HG03064 (cell line): Measurements from ENCODE around the gene LUZP2.

ENCODE experiments used
- ATAC-seq: cut with Tn5 transposase; IDR thresholded peaks from one replicate; pipeline ENCODE4 v1.9.1; 2021; ENCODE audit warnings: low read depth; ENCODE audit not compliant: unreplicated experiment

LUZP2 gene

GRCh38 chr11:24625975-24626374, 129.1 kb downstream of the LUZP2 start:
- ATAC-seq, result no peak

GRCh38 chr11:24628224-24628776, 131.4 kb downstream of the LUZP2 start:
- ATAC-seq, result no peak

- no peak for ATAC-seq
Observed at GRCh38 chr11:24634606-24635160, 137.8 kb downstream of the LUZP2 start.

GRCh38 chr11:24635588-24636290, 138.9 kb downstream of the LUZP2 start:
- ATAC-seq, result no peak

DNA sequence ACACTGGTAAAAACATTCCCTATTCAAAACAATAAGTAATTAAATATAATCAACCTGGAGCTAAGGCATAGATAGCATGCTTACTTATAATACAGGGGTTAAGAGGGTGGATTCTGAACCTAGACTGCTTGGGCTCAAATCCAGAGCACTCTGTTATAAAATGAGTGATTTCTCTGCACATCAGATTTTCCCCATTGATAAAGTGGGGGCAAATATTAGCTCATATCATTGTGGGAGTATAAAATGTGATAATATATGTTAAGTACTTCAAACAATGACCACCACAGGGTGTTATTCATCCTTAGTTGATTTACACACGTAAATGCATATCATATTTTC, 139.4 kb downstream of the LUZP2 start:
- no peak for ATAC-seq

DNA sequence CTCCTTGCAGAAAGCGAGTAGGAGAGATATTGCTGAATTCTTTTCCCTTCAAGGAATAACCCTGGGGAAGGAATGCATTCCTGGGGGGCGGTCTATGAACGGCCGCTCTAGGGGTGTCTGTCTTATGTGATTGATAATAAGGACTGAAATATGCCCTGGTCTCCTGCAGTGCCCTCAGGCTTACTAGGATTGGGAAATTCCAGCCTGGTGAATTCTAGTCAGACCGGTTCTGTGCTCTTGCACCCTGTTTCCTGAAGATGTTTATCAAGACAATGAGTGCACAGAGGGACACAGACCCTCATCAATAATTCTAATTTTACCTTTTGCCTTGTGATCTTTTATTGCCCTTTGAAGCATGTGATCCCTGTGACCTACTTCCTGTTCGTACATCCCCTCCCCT, 140.7 kb downstream of the LUZP2 start:
- no peak for ATAC-seq

- ATAC-seq, result no peak
Observed at GRCh38 chr11:24642648-24643047, 145.8 kb downstream of the LUZP2 start.

- ATAC-seq, result no peak
Observed at GRCh38 chr11:24645563-24645962, 148.7 kb downstream of the LUZP2 start.

DNA sequence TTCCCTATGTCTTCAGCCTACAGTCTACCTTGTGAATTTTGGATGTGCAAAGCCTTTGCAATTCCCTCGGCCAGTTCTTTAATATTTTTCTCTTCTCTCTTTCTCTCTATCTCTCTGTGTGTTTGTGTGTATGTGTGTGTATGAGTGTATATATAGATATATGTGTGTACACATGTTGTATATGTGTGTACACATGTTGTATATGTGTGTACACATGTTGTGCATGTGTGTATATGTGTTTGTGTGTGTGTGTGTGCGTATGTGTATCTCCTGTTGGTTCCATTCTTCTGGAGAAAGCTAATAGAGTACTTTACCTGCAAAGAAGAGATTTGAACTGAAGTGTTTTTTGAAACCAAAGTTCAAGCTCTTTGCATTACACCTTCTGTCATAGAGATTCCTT, 155.0 kb downstream of the LUZP2 start:
- no peak for ATAC-seq

DNA sequence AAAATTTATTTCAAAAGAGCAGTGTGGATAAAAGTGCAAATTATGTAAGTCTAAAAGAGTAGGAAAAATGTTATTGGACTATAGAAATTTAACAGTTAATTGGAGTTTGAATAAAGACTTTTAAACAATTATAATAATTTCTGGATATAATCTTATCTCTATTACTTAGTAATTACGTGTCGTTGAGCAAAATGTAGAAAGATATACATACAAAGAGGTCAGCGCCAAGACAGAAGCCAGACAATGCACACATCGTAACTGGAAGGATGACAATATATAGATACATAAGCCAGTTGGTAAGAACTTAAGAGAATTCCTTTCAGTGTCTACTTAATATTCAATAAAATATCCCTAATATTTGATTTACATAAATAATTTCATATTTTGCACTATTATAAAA, 157.0 kb downstream of the LUZP2 start:
- ATAC-seq, result no peak

GRCh38 chr11:24661331-24661730, 164.5 kb downstream of the LUZP2 start:
- ATAC-seq, result no peak

DNA sequence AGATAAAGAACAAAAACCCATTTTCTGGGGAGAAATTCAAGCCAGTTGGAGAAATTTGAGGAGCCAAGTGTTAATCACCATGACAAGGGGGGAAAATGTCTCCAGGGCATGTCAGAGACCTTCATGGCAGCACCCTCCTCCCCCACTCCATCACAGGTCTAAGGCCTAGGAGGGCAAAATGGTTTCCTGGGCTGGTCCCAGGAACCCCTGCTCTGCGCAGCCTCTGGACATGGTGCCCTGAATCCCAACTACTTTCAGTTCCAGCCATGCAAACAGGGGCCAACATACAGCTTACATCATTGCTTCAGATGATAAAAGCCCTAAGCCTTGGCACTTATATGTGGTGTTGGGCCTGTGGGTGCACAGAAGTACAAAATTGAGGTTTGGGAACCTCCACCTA, 167.5 kb downstream of the LUZP2 start:
- ATAC-seq, result no peak

DNA sequence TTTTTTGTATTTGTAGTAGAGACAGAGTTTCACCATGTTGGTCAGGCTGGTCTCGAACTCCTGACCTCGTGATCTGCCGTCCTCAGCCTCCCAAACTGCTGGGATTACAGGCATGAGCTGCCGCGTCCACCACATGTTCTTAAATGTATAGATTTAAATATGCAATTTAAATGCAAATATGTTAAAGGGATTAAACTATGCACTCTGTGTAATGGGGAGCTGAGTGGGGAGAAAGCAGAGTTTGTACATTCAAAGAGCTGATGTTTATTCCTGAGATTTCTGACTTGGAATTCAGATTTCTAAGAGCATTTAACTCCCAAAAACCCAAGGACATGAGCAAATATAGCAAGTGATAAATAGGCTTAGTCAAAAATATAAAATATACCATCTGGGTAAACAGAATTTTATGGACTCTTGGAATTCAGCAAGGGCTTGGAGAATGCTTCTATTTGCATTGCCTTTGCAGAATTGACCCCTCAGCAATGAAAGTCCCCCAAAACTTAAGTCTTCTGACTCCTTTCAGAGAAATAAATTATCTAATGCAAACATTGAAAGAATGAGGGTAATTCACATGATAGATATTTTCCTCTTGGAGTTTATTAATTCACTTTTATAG, 170.6 kb downstream of the LUZP2 start:
- no peak for ATAC-seq

GRCh38 chr11:24678703-24679348, 182.0 kb downstream of the LUZP2 start:
- ATAC-seq, result no peak

- ATAC-seq, result no peak
Observed at GRCh38 chr11:24679821-24680351, 183.0 kb downstream of the LUZP2 start.

GRCh38 chr11:24683583-24683982, 186.7 kb downstream of the LUZP2 start:
- no peak for ATAC-seq

DNA sequence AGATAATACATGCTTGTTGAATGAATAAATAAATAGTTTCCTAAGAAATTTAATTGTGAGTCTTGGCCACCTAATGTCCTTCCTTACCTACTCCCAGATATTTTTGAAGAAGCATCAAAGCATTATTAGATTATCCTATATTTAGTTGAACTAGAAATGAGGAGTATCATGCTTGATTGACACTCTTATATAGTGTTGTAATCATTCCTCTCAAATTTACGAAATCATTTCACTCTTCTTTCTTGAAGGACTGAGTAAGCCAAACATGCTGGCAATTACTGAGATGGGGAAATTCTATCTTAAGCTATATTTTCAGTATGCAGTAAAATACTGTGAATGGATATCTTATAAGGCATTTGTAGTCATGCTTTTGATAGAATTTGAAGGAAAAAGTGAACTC, 189.0 kb downstream of the LUZP2 start:
- ATAC-seq, result no peak

DNA sequence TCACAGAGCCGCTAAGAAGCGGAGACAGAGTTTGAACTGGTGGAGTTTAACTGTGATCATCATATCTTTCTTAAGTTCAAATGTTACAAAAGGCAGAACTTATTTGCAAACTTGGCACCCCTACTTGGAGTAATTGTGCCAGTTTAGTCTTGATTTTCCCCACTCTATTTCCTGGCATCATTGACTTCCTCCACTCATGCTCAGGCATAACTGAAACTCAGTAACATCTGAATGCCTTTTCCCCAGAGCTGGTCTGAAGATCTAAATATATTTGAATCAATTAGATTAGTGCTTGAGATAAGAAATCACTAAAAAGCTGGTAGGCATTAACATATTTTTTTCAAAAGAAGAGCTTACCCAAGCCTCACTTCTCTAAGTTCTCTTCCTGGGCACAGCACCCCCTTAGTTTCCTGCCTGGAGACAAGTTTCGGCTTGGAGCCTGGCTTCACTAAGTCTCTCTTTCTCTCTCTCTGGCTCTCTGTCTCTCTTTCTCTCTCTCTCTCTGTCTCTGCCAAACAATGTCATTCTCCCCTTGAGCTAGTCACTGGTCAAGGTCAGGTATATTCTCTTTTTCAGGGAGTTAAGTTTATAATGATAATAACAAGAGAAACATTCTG, 190.8 kb downstream of the LUZP2 start:
- no peak for ATAC-seq

DNA sequence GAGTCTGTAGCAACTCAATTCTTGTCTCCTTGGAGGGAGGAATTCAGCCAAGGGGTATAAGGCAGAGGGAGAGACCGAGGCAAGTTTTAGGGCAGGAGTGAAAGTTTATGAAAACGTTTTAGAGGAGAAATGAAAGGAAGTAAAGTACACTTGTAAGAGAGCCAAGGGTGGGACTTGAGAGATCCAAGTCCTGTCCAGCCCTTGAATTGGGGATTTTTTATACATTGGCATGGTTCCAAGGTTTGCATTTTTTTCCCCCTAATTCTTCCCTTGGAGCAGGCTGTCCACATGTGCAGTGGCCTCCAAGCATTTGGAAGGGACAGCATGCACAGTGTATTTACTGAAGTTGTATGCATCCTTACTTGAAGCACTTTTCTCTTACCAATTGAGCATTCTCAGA, 192.1 kb downstream of the LUZP2 start:
- ATAC-seq, result no peak

DNA sequence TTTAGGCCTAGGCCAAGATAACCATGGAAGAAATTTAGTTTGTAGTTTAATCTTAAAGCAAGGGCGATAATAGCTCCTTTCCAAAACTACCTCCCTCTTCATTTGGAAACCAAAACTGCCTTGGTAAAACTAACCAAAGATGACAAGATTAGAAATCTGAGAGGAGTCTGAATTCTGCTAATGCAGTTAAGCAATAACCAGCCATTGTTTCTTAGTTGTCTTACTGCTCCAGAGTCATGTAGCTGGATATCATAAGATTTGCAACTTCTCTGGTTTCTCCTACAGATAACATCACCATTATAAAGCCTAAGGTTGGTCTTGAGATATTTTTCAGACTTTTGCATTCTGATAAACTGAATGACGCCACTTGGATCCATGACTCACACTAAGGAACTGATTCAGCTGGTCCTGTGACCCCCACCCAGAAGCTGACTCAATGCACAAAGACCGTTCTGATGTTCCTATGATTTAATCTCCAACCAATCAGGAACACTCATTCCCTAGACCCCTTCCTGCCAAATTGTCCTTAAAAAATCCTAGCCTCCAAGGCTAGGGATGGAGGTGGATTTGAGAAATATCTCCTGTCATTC, 200.8 kb downstream of the LUZP2 start:
- ATAC-seq, result no peak
